GM21825 (cell line): ENCODE measurements around the gene UPF3A.
"Not testable (repeated sequence)": the region's sequence is repeated elsewhere in the genome, so short reads cannot be mapped to it uniquely, and the experiment has no call there.

Experiments
- ATAC-seq: cut with Tn5 transposase; IDR thresholded peaks from one replicate; pipeline ENCODE4 v1.9.1; 2021; ENCODE audit warnings: mild to moderate bottlenecking, moderate library complexity; ENCODE audit not compliant: unreplicated experiment

UPF3A gene, protein sequence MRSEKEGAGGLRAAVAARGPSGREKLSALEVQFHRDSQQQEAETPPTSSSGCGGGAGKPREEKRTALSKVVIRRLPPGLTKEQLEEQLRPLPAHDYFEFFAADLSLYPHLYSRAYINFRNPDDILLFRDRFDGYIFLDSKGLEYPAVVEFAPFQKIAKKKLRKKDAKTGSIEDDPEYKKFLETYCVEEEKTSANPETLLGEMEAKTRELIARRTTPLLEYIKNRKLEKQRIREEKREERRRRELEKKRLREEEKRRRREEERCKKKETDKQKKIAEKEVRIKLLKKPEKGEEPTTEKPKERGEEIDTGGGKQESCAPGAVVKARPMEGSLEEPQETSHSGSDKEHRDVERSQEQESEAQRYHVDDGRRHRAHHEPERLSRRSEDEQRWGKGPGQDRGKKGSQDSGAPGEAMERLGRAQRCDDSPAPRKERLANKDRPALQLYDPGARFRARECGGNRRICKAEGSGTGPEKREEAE

DNA sequence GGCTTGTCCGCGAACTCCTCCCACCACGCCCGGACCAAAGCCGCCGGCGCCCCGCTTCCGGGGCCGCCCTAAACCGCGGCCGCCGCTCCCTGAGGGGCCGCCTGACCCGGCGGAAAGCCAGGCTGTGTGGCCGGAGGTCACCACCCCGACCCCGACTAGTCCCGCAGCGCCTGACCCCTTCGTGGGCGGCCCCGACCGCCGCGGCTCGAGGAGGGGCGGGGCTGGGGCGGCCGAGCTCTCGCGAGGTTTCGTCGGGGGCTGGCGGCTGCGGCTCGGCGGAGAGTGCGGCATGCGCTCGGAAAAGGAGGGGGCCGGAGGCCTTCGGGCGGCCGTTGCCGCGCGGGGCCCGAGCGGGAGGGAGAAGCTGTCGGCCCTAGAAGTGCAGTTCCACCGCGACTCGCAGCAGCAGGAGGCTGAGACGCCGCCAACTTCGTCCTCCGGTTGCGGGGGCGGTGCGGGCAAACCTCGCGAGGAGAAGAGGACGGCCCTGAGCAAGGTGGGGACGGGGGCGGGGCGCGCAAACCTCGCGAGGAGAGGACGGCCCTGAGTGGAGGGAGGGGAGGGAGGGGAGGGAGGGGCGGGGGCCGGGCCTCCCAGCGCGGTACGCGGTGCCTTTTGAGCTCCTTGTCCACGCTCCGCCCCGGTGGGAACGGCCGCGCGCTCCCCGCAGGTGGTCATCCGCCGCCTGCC is at the start of gene UPF3A:
Gene UPF3A, plus strand, starts transcription at position 251 of the 690 bp plus-strand sequence. Its CDS starts 39 bp downstream, at position 290.
- ATAC-seq, result peak; percentile 58

DNA sequence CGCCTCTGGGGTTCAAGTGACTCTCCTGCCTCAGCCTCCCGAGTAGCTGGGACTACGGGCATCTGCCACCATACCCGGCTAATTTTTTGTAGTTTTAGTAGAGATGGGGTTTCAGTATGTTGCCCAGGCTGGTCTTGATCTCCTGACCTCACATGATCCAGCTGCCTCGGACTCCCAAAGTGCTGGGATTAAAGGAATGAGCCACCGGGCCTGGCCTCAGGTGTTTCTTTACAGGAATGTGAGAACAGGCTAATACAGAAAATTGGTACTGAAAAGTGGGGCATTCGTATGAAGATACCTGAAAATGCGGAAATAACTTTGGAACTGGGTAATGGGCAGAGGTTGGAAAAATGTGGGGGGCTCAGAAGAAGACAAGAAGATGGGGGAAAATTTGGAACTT is 49.5 kb upstream of the UPF3A start:
- no peak for ATAC-seq

DNA sequence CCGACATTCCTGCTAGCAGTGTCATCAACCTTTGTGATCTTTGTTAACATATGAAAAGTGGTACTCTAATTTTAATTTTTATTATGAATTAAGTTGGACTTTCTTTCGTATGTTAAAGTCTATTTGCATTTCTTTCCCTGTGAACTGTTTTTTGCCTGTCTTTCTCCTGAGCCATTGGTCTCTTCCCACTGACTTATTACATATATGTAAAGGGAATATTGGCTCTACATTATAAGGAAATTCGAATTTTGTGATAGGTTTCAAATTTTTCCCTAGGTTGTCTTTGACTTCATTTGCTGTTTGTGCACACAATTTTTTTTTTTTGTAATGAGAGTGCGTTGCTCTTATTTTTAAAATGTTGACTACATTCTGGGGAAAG is 47.1 kb upstream of the UPF3A start:
- no peak for ATAC-seq

DNA sequence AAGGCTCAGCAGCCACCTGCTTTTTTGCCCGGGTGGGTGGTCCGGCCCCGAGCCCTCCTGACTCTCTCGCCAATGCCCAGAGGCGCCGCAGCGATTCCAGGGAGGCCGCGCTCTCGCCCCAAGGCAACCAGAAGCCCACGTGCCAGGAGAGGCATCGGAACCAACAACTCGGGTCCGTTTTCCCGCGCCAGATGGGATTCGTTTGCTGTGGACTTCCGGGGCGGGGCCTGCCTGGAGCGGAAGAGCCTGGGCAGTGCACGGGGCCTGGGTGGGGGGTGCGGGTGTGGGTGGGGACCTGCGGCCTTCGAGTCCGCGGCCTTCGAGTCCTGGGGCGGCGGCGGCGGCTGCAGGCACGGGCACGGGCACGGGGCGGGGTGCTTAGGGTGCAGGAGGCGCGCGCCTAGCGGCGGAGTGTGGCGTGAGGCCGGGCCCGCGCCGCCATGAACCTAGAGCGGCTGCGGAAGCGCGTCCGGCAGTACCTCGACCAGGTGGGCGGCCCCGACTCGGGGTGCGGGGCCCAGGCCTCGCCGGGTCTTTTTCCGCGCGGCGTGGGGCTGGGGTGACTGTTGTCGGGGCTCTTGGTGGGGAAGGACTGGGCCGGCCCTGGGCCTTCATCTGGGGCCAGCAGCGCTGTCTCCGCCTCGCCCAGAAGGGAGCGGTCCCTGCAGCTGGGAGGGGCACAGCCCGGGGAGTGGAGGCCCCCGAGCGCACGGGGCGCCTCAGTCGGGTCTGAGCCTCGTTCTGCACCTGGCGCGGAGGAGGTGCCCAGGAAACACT is 46.6 kb upstream of the UPF3A start, which contains the start of gene CDC16:
Gene CDC16, plus strand, starts transcription at position 253 of the 777 bp plus-strand sequence. Its CDS starts 188 bp downstream, at position 441.
- ATAC-seq, result peak; percentile 82

DNA sequence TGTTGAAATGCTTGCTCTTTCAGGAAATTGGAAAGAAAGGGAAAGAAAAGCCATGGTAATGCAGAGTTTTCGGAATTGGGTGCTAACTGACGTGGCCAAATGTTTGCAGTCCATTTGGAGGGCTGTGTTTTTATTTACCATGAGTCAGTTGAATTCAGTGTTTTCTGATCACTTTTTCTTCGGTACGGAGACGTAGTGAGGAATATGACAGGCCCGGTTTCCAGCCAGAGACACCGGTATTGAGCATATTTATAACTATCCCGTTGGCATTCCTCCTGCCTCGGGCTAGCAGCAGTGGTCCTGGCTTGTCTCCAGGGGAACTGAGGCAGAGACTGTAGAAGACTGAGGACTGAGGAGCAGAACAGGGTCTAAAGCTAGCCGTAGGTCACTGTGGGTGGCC is 45.7 kb upstream of the UPF3A start:
- ATAC-seq, result no peak

DNA sequence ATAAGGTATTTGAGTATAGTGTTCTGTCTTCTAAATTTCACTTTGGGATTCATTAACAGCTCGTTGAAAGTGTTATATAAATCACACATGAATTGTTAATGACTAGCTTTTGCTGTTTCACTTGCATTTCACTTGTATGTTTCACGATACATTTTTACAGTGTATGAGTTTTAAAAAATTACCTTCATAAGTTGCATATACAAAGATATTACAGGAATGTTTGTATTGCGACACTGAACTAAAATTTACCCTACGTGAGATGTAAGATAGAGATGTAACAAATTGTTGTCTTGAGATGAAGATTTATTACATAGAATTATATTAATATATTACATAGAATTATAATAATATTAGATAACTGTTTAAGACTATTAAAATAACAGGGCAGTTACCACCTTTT is 45.2 kb upstream of the UPF3A start:
- no peak for ATAC-seq

DNA sequence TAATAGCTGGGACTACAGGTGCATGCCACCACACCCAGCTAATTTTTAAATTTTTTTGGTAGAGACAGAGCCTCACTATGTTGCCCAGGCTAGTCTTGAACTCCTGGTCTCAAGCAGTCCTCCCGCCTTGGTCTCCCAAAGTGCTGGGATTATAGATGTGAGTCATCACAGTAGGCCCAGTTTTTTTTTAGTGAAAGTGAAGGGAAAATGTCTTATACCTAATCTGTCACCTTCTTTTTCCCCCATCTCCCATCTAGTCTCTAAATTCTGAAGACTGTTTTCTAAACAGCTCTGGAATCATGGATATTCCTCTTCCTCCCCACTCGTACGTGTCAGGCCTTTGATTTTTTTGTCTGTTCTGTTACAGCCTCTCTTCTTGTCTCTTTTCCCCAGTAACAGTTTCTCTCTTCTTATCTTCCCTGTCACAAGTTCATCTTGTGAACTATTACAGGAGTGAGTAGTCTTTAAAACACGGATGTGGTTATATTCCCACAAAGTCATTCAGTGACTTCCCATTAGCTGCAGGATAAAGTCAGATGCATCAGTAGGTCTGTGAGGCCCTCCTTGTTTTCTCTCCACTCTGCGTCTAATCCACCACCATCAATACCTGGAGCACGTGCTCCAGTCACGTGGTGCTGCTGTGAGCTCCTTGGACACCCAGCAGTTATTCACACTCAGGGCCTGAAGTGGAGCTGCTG is 43.8 kb upstream of the UPF3A start:
- ATAC-seq, result no peak

DNA sequence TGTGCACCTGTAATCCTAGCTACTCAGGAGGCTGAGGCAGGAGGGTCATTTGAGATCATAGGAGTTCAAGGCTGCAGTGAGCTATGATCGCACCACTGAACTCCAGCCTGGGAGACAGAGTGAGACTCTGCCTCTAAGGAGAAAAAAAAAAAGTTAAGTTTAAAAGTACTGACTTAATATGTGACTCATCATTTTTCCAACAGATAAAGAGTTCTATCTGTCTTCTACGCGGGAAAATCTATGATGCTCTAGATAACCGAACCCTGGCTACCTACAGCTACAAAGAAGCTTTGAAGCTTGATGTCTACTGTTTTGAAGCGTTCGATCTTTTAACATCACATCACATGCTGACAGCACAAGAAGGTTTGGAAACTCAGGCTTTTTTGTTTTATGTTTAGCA is 39.5 kb upstream of the UPF3A start:
- no peak for ATAC-seq

DNA sequence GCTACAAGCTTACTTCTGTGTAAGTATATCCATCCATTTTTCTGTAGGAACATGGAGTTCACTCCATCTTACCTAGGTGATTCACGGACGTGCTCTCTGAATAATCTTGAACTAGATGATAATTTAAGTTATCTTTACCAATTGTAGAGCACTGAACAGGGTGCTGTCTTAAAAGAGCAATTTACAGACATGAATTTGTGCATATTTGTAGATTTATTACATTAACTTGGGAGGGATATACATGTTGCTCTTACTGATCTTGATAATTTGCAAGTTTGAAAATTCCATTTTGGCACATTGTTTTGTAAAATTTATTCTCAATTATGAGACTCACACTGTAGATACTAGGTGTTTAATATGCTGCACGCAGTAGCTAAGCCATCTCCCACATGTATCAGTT is 37.4 kb upstream of the UPF3A start:
- ATAC-seq, result no peak

DNA sequence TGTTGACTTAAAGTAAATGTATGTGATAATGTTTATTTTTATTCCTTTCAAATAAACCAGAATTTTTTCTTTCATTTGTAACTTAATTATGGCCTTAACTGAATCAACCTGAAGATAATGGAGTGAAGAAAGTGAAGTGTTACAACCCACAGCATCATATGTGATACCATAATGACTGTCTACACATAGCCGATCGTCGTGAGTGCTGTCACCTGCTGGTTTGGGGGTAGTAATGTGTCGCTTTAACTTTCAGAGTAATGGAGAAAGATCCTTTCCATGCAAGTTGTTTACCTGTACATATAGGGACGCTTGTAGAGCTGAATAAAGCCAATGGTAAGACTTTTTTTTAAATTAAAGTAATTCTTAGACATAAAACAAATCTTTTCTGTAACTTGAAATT is 36.8 kb upstream of the UPF3A start:
- no peak for ATAC-seq

DNA sequence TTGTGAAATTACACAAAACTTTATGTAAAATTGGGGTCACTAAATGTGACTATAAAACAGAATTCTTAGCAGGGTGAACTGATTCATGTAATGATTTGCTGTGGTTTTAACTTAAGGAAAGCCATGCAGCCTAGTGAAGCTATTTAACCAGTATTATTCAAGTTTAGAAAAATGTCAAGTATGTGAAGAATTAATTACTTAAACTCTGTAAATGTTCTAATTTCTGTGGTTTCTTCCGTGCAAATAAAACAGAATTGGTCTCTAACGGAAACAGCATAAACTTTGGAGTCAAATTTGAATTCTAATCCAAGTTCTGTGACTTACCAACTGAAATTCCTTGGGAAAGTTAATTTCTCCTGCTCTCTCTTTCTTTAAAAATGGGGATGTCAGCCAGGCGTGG is 33.4 kb upstream of the UPF3A start:
- ATAC-seq, result no peak

DNA sequence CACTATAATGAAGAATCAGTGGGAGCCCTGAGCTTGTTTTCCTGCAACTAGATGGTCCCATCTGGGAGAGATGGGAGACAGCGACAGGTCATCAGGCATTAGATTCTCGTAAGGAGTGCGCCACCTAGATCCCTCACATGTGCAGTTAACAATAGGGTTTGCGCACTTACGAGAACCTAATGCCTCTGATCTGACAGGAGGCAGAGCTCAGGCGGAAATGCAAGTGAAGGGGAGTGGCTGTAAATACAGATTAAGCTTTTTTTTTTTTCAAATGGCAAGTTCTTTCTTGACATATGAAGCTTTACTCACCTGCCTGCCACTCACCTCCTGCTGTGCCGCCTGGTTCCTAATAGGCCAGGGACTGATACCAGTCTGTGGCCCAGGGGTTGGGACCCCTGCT is 32.3 kb upstream of the UPF3A start:
- no peak for ATAC-seq

DNA sequence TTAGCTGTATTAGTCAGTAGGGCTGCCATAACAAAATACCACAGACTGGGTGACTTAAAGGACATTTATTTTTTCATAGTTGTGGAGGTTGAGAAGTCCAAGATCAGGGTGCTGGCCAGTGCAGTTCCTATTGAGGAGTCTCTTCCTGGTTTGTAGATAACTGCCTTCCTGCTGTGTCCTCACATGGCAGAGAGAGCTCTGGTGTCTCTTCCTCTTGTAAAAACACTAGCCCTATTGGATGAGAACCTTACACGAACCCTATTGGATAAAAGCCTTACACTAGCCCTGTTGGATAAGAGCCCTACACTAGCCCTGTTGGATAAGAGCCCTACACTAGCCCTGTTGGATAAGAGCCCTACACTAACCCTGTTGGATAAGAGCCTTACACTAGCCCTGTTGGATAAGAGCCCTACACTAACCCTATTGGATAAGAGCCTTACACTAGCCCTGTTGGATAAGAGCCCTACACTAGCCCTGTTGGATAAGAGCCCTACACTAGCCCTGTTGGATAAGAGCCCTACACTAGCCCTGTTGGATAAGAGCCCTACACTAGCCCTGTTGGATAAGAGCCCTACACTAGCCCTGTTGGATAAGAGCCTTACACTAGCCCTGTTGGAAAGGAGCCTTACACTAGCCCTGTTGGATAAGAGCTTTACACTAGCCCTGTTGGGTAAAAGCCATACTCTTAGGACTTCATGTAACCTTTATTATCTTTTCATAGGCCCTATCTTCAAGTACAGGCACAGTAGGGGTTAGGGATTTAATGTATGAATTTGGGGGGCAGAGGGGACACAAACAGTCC is 29.6 kb upstream of the UPF3A start:
- not testable (repeated sequence) for ATAC-seq

DNA sequence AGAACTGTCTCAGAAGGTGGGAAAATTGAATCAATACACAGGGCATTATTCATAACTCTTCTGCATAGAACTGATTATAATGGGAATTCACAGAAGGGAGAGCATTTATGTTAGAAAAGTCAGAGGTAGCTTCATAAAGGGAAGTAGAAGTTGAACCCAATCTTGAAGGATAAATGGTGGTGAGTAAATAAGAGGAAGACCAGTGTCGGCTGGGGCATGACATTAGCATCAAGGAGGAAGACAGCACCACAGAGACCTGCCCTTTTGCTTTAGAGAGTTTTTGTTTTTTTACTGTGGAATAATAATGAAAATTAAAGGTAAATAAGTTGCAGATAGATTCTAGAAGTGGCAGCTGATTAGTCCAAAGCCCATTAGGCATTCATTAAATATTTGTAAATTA is 24.9 kb upstream of the UPF3A start:
- ATAC-seq, result no peak

DNA sequence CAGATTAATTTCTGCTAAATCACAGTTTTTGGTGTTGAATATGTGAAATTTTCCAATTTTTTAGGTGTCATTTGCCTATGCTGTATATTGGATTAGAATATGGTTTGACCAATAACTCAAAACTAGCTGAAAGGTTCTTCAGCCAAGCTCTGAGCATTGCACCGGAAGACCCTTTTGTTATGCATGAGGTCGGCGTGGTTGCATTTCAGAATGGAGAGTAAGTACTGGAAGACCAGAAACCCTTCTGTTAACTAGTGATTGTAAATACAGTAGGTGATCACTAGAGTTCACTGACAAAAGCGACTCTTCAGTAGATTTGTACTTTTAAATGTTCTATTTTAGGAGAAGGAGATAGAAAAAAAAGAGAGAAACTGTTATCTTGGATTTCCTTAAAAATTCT is 24.4 kb upstream of the UPF3A start:
- no peak for ATAC-seq

DNA sequence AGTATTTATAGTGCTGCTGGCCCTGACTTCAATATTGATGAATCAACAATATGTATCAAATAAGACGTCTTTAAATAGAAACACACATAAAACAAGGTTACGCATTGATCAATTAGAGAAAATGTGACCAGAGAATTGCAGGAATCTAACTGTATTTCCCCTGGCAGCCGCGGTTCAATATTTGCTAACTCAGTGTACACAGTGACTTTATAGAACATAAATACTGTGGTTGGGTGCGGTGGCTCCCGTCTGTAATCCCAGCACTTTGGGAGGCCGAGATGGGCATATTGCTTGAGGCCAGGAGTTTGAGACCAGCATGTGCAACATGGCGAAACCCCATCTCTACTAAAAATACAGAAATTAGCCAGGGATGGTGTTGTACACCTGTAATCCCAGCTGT is 22.8 kb upstream of the UPF3A start:
- no peak for ATAC-seq

DNA sequence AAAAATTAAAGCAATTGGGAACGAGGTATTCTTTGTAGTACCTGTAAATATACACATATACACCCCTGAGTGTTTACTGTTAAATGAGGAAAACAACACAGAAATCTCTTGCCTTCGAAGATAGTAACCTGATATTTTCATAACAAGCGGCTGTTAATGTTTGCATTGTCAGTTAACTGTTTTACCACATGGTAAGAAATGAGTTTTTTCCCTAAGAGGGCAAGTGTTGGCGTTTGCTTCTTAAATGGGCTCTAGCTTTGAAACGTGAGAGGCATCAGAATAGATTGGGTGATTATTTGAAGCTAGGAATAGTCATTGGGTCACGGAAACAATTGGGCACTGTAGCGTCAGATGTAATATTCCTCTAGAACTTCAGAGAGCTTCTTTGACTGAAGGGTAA is 22.0 kb upstream of the UPF3A start:
- ATAC-seq, result no peak

DNA sequence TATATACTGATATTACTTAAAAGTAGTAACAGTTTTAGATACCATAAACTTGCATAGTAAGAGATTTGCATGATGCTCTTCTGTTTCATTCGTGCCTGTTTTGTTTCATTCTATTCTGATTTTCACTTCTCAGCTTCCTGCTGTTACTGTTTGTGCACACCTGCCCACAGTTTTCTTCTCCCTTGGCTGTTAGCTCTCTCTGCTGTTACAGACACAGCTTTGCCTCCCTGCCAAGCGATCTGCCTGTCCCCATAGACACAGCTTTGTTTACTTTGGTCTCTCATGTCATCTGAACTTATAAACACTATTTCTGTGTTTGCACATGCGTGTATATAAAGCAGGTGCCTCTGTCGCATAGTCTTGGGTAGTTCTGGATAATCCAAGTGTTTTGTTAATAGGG is 21.4 kb upstream of the UPF3A start:
- no peak for ATAC-seq

DNA sequence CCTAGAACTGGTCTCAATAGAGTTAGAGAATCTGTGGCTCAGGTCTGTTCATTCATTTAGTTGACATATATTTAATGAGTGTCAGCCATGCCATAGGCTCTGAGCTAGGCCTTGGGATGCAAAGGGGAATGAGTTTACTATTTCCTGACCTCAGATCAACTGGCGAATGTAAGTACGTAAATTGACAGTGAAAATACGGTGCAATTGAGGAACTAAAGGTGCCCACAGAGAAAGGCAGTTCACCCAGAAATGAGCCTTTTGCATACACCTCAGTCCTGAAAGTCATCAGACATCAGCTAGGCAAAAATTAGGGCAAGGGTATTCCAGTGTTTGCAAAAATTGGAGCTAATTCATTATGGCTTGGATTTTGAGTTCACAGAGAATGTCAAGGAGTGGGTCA is 20.6 kb upstream of the UPF3A start:
- no peak for ATAC-seq

DNA sequence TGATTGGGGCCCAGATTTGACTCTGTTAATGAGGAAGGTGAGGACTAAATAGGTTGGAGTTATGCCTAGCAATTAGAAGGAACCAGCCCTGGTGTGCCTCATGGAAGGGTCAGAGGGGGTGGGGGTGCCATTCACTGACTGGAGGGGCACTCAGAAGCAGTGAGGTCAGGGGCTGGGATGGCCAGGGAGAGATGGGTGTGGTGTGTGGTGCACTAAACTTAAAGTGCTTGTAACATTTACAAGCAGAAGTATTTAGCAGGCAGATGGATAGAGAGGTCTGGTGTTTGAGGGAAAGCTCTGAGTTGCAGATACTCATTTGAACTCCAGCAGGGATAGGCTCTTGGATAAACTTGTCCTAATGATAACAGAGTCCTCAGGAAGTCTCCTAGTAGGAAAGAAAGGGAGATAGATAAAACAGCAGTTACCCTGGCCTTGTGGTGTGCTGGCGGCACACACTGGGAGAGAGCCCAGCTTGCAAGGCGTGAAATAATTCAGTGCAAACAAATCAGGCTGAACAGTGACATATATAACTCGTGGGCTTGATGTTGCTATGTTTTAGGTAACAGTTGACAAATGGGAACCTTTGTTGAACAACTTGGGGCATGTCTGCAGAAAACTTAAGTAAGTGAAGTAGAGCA is 20.0 kb upstream of the UPF3A start:
- no peak for ATAC-seq
